ENCODE measurements around the gene HOGA1. TPM values are rescaled to one million over a fixed set of nuclear protein-coding genes. Genes with fewer than 3 reads are reported as not detected.

Gene HOGA1
- total and polyA plus RNA-seq, 2 experiments from 2014 or later: 5.8 to 6.9 TPM

GRCh38 chr10:97563337-97563736, 20.9 kb upstream of the HOGA1 start:
- Histone ChIP-seq H3K4me2 (no peak overlapping the region), H3K4me1 (ENCODE audit: insufficient read depth) (no peaks in the 10 kb centered on the region), H3K27me3 (no peaks in the 10 kb centered on the region), H3K27ac (no peak overlapping the region), H2AFZ (no peak overlapping the region), H3K36me3 (replicated peaks; ENCODE audit: insufficient read depth, low read depth) (no peaks in the 10 kb centered on the region), H3K79me2 (no peaks in the 10 kb centered on the region), H3K4me3 (no peak overlapping the region), H3K9me3 (ENCODE audit: low read depth) (no peaks in the 10 kb centered on the region), H3K9me2 (replicated peaks; ENCODE audit: insufficient read depth) (no peaks in the 10 kb centered on the region), H4K20me1 (ENCODE audit: insufficient read depth, poor library complexity, severe bottlenecking) (no peaks in the 10 kb centered on the region)
- 90% methylated on average over 4 of the region's 4 CpGs for WGBS (ENCODE audit: low lambda C conversion rate, missing lambda C conversion rate)
- TF ChIP-seq EZH2 (IDR thresholded peaks at IDR 0.05; ENCODE audit: borderline replicate concordance) (no peak), CTCF (IDR thresholded peaks at IDR 0.05; ENCODE audit: poor library complexity) (no peak), EZH2phosphoT487 (IDR thresholded peaks at IDR 0.05; ENCODE audit: low read depth, severe bottlenecking, unreplicated experiment) (no peak)
- no peak for DNase-seq (ENCODE audit: low spot score)

DNA sequence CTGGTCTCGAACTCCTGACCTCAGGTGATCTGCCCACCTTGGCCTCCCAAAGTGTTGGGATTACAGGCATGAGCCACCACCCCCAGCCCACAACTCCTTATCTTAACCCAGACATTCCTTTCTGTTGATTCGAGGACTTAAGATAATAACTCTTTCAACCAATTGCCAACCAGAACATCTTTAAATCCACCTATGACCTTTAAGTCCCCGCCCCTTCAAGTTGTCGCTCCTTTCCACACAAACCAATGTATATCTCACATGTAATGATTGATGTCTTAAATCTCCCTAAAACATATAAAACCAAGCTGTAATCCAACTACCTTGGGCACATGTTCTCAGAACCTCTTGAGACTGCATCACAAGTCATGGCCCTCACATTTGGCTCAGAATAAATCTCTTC, 19.4 kb upstream of the HOGA1 start:
- Histone ChIP-seq H2AFZ (no peak overlapping the region), H3K27me3 (no peaks in the 10 kb centered on the region), H3K9me3 (ENCODE audit: low read depth) (no peaks in the 10 kb centered on the region), H3K79me2 (no peaks in the 10 kb centered on the region), H3K4me2 (no peak overlapping the region), H3K9me2 (replicated peaks; ENCODE audit: insufficient read depth) (no peaks in the 10 kb centered on the region), H4K20me1 (ENCODE audit: insufficient read depth, poor library complexity, severe bottlenecking) (no peaks in the 10 kb centered on the region), H3K36me3 (replicated peaks; ENCODE audit: insufficient read depth, low read depth) (no peaks in the 10 kb centered on the region), H3K27ac (no peak overlapping the region), H3K4me1 (ENCODE audit: insufficient read depth) (no peaks in the 10 kb centered on the region), H3K4me3 (no peak overlapping the region)
- TF ChIP-seq EZH2phosphoT487 (IDR thresholded peaks at IDR 0.05; ENCODE audit: low read depth, severe bottlenecking, unreplicated experiment): no peak
- TF ChIP-seq CTCF (IDR thresholded peaks at IDR 0.05; ENCODE audit: poor library complexity): no peak
- no peak for TF ChIP-seq EZH2 (IDR thresholded peaks at IDR 0.05; ENCODE audit: borderline replicate concordance)
- DNase-seq (ENCODE audit: low spot score): no peak
- 86% methylated on average over 4 of the region's 4 CpGs for WGBS (ENCODE audit: low lambda C conversion rate, missing lambda C conversion rate)

GRCh38 chr10:97566336-97566996, 17.7 kb upstream of the HOGA1 start:
- Histone ChIP-seq H3K79me2 (no peaks in the 10 kb centered on the region), H3K36me3 (replicated peaks; ENCODE audit: insufficient read depth, low read depth) (no peaks in the 10 kb centered on the region), H3K4me3 (no peak overlapping the region), H3K9me2 (replicated peaks; ENCODE audit: insufficient read depth) (no peaks in the 10 kb centered on the region), H3K9me3 (ENCODE audit: low read depth) (no peaks in the 10 kb centered on the region), H2AFZ (no peak overlapping the region), H3K4me1 (ENCODE audit: insufficient read depth) (peaks cover 4% of the 10 kb centered on the region), H3K4me2 (no peak overlapping the region), H3K27me3 (no peaks in the 10 kb centered on the region), H3K27ac (no peak overlapping the region), H4K20me1 (ENCODE audit: insufficient read depth, poor library complexity, severe bottlenecking) (no peaks in the 10 kb centered on the region)
- WGBS (ENCODE audit: low lambda C conversion rate, missing lambda C conversion rate): 87% methylated on average over 2 of the region's 2 CpGs
- DNase-seq (ENCODE audit: low spot score): no peak
- TF ChIP-seq EZH2 (IDR thresholded peaks at IDR 0.05; ENCODE audit: borderline replicate concordance): no peak
- TF ChIP-seq EZH2phosphoT487 (IDR thresholded peaks at IDR 0.05; ENCODE audit: low read depth, severe bottlenecking, unreplicated experiment): no peak
- no peak for TF ChIP-seq CTCF (IDR thresholded peaks at IDR 0.05; ENCODE audit: poor library complexity)

All from hepatocyte (in vitro differentiated cells).